Cardiac septum (tissue), 1 donor: Measurements from ENCODE around the gene MYO7A. TPM values are rescaled to one million over a fixed set of nuclear protein-coding genes. Genes with fewer than 3 reads are reported as not detected.

Experiments used
- DNase-seq: peaks from one replicate; pipeline ENCODE4 v3.0.0-alpha.2; 2020; ENCODE audit warnings: low spot score
- intact Hi-C: fragments of 100-400 bp; cut with DNase I; formaldehyde crosslinking; loops from one replicate; pipeline ENCODE4 v1.14.0; 2022
- long read RNA-seq: library from polyadenylated mRNA; unstranded; transcript quantifications from one replicate; pipeline ENCODE4 v2.0.0, GENCODE V29; 2021
- total RNA-seq: library from RNA; stranded (reverse); fragmentation: NEBNext Ultra II Directional; extraction: Animal tissue kit (Norgen Biotek cat#: 25700); gene quantifications from one replicate; pipeline ENCODE4 v1.2.1, GENCODE V29; 2021
- donor health status: DM: no; HTN: no; CAD: no.

The MYO7A gene
- total RNA-seq = 3.0 TPM
- long read RNA-seq, partial matches to known transcripts = 2 of 2 reads
- long read RNA-seq, other reads (novel, unspliced or antisense) = 0 of 2 reads

DNA sequence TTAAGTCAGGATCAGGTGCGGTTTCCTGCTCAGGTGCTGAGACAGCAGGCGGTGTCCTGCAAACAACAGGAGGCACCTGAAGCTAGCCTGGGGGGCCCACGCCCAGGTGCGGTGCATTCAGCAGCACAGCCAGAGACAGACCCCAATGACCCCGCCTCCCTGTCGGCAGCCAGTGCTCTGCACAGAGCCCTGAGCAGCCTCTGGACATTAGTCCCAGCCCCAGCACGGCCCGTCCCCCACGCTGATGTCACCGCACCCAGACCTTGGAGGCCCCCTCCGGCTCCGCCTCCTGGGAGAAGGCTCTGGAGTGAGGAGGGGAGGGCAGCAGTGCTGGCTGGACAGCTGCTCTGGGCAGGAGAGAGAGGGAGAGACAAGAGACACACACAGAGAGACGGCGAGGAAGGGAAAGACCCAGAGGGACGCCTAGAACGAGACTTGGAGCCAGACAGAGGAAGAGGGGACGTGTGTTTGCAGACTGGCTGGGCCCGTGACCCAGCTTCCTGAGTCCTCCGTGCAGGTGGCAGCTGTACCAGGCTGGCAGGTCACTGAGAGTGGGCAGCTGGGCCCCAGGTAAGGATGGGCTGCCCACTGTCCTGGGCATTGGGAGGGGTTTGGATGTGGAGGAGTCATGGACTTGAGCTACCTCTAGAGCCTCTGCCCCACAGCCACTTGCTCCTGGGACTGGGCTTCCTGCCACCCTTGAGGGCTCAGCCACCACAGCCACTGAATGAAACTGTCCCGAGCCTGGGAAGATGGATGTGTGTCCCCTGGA lies at the start of gene MYO7A:
MYO7A (plus strand) TSS at position 327 of the 772 bp plus-strand sequence. CDS start 2,389 bp downstream, outside the sequence.
- DNase-seq = no peak
- intact Hi-C loops = loop anchor here (1.0 to 5.0 kb wide), 3 partner anchors 26 to 419 kb away; no protein-coding TSS in a partner anchor

DNA sequence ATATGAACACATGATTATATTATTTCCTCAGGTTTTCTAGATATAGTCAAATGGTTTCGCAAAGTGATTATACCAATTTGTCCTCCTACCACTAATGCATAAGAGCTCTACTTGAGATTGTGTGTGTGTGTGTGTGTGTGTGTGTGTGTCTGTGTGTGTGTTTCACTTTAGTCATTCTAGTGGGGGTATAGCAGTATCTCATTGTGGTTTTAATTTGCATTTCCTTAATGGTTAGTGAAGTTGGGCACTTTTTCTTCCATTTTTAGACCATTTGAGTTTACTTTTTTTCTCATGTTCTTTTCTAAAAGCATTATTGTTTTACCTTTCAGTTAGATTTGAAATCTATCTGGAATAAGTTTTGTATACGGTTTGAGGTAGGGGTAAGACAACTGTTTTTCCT lies 48.4 kb upstream of the MYO7A start:
- DNase-seq = no peak
- intact Hi-C loops = no loop called here

DNA sequence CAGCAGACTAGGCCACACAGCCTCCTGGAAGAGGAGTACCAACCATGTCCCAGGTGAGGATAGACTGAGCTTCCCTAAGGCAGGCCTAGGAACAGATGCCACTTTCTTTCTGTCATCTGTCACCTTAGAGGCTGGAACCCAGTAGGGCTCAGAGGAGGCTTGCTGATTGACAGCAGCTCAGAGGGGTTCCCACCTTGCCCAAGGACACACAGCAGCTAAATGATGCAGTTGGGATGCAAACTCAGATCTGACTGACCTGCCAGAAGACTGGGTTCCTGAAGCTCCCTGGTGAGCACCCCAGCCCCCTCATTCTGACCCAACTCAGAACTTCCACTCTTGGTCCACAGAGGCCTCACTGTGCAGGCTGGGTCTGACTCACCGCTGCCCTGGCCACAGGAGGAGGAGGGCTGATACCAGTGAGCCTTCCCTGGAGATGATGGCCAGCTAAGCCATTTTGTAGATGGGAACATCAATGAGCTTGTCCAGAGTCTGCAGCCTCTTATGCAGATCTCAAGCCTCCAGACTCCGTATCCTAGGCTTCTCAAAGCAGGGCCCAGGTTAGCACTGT lies 47.3 kb upstream of the MYO7A start:
- intact Hi-C loops = no loop called here
- DNase-seq = no peak

DNA sequence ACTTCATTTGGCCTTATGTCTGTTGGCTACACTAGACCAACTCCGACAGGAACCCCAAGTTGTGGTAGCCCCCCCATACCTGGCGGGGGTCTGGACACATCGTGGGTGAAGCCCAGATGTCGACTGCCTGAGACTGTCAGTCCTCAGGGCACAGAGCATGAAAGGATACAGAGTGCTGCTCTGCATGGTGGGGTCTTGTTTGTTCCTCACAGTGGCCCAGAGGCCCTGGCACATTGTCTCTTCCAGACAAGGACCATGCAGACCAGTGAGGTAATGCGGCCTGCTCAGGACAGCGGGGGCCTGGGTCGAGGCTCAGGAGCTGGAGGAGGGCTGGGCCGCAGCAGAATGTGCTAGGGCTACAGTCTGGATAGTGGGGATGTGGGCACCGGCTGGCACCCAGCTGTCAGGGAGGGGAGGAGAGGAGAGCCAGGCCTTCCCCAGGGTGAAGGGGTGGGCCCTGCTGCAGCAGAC lies 46.6 kb upstream of the MYO7A start:
- intact Hi-C loops = no loop called here
- peak; percentile 69 for DNase-seq

DNA sequence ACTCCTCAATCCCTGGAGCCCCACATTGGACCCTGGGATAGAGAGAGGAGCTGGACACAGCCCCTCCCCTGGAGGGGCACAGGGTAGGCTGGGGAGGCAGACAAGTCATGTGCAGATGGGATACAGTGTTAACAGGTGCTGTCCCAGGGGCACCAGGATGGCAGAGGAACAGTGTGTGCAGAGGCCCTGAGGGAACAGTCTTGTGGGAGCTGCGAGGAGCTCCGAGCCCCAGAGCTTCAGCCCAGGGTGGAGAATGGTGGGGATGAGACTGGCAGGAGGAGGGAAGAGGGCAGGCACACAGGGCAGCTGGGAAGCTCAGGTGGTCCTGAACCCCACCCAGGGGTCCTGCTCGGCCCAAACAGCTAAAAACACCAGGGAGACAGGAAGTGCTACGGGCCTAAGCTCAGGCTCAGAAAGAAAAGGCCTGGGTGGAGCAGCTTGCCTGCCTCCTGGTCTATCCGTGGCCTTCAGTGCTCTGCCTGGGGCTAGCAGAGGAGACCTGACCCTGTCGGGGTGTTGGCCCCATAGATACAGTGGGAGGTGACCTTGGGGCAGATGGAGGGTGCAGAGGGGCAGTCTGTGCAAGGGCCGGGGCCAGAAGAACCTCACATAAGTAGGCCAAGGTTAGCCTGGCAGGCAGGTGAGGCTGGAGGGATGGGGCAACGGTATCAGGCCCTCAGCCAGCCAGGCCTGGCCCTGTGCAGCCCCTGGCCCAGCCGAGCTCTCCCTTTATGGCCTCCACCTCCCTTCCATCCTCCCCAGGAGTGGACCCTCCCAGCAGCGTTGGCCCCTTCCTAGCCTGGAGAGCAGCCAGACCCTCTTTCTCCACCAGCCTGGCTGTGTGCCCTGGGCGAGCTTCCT lies 45.8 kb upstream of the MYO7A start:
- DNase-seq = peak; percentile 63
- intact Hi-C loops = no loop called here

DNA sequence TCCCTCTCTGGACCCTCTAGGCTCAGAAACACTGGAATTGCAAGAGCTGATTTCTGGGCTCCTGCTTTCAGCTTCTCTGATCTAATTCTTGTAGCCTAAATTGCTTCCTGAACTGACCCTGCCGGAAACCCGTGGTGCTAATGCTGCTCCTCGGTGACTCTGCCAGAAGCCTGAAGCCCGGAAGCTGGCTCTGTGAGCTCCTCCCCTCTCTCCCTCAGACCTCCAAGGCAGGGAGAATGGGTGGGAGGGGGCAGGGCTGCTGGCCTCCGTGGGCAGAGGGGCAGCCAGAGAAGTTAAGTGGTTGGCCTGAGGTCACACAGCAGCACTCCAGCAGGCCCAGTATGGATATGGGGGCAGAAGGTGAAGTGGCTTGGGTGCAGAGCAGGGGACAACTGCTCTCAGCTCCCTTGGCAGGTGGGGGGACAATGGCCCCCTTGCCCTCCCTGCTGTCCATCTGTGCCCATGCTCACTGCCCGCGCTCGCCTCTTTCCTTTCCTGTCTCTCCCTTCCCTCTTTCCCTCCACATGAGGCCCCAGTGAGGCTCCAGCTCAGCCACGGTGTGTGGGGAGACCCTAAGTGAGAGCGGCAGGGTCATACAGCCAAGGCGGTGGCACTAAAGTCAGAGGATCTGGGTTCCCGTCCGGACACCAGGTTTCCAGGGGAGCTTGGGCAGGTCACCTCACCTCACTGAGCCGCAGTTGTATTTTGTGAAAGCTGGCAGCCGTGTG lies 45.0 kb upstream of the MYO7A start:
- DNase-seq = peak; percentile 83
- intact Hi-C loops = no loop called here

DNA sequence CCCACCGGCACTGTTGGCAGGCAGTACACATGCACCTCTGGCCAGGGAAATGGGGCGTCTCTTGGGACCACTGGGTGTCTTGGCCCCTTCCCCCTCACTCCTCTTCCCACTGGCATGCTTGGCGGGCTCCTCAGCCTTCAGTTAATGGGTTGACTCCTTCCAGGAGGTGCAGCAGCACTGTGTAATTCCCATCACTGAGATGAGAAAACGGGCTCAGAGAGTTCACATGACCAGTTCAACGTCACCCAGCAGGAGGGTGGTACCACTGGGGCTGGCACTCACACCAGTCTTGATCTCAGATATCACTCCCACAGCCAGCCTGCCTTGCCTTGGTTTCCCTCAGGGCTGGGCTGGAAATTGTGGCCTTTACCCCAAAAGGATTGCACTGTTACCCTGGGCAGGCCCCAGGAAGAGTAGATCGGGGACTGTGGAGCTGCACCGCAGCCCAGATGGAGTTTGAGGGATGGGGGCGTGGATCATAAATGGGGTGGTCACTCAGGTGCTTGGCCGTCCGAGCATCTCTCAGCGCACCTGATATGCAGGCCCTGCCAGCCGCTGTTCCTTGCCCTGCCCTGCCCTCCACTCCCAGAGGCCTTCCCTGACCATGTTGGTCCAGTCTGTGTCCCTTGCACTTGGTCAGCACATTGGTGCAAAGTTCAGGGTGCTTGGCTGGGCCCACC lies 44.3 kb upstream of the MYO7A start:
- DNase-seq = peak; percentile 62
- intact Hi-C loops = no loop called here

DNA sequence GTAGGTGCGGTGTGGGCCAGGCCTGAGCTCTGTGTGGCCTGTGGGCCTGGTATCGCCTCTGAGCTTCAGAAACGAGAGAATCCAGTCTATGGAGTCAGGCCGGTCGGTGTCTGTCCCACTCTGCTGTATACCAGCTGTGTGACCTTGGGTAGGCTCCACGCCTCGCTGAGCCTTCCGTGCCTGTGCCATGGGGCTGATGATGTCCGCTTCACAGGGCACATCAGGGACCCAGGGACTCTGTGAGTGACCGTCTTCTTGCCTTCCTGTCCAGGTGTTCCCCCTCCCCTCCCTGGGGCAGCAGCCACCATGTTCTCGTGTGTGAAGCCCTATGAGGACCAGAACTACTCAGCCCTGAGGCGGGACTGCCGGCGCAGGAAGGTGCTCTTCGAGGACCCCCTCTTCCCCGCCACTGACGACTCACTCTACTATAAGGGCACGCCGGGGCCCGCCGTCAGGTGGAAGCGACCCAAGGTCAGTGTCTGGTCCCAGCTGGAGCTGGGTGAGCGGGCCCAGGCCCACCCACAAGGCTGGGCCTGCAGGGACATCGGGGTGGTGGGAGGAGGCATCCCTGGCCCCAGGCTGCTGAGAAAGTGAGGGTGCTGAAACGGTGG lies 43.4 kb upstream of the MYO7A start:
- DNase-seq = peak; percentile 70
- intact Hi-C loops = no loop called here

DNA sequence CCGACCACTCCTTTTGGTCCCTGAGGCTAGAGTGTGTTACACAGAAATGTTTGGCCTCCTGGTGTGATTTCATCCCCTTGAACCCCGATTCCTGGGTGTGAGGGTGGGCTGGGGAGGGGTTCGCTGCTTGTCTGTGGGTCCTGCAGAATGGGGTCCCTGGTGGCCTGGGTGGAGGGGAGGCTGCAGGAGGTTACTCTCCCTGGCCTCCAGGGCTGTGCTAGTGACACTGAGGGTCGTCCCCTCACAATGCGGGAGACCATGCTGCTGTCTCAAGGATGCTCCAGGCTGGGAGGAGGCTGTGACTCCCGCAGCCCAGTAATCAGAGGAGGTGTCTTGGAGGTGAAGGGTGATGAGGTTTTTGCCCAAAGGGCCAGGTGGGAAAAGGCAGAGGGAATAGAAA lies 42.4 kb upstream of the MYO7A start:
- intact Hi-C loops = no loop called here
- DNase-seq = peak; percentile 55

DNA sequence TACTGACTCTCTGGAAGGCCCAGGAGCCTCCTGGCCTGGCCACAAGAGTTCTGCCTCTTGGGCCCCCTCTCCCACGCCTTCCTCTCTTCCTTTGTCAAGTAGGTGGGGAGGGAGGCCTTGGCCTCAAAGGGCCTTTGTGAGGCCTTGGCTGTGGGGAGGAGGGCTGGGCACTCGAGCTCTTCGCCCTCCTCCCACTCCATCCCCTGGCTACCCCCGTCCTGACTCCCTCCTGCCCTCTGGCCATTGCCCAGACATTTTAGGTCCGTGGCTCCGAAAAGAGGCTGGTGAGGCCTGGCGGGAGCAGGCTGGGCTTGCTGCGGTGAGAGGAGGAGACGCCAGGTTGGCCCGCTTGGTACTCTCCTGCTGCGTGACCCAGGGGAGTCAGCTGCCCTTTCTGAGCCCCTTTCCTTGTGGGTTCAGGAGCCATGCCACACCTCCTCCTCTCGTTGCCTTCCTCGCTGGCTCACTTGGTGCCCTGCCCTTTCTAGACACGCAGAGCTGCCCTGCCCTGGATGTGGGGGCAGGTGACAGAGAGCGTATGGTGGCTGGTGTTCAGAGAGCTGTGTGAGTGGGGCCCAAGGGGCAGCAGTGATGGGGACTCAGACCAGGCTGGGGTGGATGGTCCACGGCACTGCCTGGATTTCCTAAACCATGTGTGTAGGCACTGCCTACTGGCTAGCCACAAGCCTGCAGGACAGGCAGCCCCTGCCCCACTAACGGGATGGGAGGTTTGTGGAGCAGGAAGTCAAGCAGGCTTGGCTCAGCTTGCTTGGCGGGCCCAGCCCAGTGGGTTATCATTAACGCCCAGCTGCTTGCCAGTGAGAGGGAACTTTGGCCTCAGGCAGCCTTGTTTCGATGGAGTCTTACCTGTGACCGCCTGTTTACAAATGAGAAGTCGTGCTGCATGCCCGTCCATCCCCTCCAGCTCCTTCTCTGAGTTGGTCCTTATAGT lies 41.2 kb upstream of the MYO7A start:
- DNase-seq = no peak
- intact Hi-C loops = no loop called here

DNA sequence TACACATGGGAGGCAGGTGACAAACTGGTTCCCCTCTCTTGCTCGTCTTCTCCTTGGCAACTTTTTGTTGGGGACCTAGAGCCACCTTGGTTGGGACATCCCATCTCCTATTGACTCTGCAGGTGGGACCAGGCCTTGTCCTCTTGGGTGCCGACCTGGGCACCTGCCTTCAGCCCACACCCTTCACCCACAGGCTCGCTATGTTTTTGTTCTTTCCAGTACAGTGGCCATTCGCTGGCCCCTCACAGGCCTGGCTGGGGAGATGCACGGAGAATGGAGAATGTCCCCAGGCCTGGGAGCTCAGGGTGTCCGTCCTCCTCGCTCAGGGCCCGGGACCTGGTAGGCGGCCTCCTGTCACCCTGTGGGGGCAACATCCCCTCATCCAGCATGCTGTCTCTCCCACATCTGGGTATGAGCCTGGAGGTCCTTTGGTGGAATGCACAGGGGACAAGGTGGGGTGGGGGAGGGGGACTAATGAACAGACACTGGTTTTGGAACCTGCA lies 40.3 kb upstream of the MYO7A start:
- DNase-seq = no peak
- intact Hi-C loops = no loop called here

DNA sequence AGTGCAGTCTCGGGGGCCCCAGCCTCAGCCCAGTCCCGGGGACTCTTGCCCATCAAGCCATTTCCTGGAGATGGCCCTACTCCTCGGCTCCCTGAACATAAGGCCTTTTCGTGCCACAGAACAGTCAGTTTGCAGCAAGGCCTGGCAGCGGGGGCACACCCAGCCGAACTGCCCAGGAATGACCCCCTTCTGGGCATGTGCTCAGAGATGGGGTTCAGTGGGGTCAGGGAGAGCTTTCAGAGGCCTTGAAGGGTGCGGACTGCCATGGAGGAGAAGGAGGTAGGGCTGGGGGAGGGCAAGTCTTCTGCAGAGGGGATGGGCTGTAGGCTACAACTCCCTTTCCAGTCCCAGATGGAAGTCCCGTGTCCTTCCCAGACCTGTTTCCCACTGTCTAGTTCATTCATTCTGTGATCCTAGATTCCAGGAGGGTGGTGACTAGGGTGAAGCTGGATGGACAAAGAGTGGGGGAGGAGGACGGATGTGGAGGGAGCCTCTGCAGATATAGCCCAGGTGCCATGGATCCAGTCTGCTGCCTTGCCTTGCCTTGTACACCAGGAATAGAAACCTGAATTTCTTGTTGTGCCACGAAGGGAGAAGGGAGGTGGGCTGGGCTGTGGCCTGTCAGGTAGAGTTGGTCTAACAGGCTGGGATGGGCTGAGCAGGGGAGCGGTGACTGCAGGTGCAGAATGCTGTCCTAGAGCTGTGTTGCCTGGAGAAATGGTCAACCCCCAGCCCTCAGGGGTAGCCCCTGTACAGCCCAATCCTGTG lies 39.6 kb upstream of the MYO7A start:
- intact Hi-C loops = no loop called here
- no peak for DNase-seq

DNA sequence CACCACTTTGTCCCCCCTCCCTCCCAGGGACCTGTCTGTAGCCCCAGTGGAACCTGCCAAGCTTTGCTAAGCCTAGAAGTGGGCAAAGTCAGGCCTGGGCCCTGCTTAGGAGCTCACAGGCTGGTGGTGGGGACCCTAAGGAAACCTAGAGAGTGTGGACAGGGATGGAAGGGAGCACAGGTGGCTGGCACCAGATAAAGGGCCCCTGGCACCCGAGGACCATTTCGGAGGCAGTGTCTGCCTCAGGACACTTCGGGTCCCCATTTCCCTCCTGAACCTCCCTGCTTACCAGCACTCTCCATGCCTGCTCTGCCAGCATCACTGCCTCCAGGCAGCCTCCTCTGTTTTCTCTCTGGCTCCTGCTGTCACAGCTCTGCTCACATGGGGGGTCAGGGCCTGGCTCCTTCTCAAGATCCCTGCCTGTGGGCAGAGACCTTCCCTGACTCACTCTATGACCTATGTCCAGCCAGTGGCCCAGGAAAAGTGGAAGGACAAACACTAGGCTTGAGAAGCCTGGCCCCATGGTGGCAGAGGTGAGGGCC lies 39.0 kb upstream of the MYO7A start:
- no peak for DNase-seq

DNA sequence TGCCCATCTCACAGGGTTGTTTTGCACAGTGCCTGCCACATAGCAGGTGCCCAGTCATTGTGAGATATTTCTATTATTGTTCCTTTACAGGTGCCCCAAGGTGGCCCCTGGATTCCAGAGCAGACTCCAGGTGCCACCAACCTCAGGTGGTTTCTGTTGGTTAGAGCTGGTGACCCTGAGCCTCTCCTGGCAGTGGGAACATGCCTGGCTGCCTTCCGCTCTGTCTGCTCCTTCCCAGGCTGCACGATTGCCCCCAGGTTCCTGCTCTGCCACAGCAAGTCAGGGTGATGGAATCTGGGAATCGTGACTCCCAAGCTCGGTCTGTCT lies 38.0 kb upstream of the MYO7A start:
- DNase-seq = no peak
- intact Hi-C loops = loop anchor here (10.0 kb wide), 1 partner anchor 165 kb away; no protein-coding TSS in a partner anchor

More for the DNA sequence above, 39.0 kb upstream of the MYO7A start:
- intact Hi-C loops = no loop called here

DNA sequence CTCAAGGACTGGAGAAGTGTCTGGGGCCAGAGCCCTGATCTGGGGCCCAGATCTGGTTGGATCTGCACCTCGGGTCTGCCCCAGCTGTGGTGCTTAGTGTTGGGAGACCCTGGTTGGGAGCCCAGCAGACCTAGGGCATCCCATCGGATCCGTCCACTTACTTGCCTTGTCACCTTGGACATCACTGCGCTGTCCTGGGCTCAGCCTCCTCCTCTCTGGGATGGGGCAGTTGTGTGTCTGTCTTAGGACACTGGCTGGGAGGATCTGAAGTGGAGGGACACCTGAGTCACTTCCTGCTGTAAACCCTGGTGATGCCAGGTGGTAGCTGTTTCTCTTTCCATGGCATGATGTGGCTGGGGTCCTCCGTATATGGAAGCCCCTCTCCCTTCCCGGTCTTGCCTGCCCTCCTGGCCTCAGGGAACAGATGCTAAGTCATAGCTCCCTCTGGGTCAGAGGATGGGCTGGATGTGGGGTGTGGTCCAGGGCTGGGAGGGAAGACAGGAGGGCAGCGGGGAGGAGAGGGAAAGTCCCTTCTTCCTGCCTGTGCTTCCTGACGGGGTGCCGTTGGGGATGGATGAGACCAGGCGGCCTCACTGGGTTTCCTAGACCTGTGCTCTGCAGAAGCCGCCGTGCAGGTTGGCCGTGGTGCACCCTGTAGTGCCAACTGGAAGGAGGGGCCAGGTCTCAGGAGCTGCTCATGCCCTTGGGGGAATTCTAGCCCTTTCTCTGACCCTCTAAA lies 37.5 kb upstream of the MYO7A start:
- intact Hi-C loops = loop anchor here (1.0 to 10.0 kb wide), 2 partner anchors 43 to 166 kb away; no protein-coding TSS in a partner anchor
- DNase-seq = no peak
